Liver (tissue), 9 donors: ENCODE results near the gene SLC45A1. TPM values are rescaled to one million over a fixed set of nuclear protein-coding genes. Genes with fewer than 3 reads are reported as not detected.

Experiments
- DNase-seq: peaks from one replicate; pipeline ENCODE4 v3.0.0-alpha.2; 2017; ENCODE audit warnings: low spot score
- H3K27ac ChIP-seq, 2 donors: one replicate each; pipeline ENCODE4 v1.7.0; 2013; ENCODE audit warnings: inconsistent platforms in 2 of 2, low read length in 2 of 2, control low read depth in 1 of 2, low read depth in 1 of 2, mild to moderate bottlenecking in 1 of 2
- H3K27me3 ChIP-seq, 4 donors: one replicate each; pipeline versions ENCODE4 v1.6.1 to v1.7.0; 2013; ENCODE audit warnings: low read length in 3 of 4, inconsistent platforms in 1 of 4, mild to moderate bottlenecking in 1 of 4, moderate library complexity in 1 of 4; ENCODE audit not compliant: control insufficient read depth in 4 of 4, insufficient read depth in 4 of 4
- H3K36me3 ChIP-seq, 4 donors: one replicate each; pipeline versions ENCODE4 v1.6.1 to v1.7.0; 2013; ENCODE audit warnings: low read length in 3 of 4, mild to moderate bottlenecking in 3 of 4, low read depth in 1 of 4, moderate library complexity in 1 of 4; ENCODE audit not compliant: control insufficient read depth in 4 of 4, insufficient read depth in 3 of 4
- H3K4me1 ChIP-seq, 4 donors: one replicate each; pipeline versions ENCODE4 v1.6.1 to v1.7.0; 2013; ENCODE audit warnings: low read length in 3 of 4, mild to moderate bottlenecking in 3 of 4, moderate library complexity in 1 of 4; ENCODE audit not compliant: control insufficient read depth in 4 of 4, insufficient read depth in 4 of 4
- H3K4me3 ChIP-seq, 3 donors: one replicate each; pipeline versions ENCODE4 v1.6.1 to v1.7.0; 2013; ENCODE audit warnings: low read length in 3 of 3, control low read depth in 1 of 3, low read depth in 1 of 3, mild to moderate bottlenecking in 1 of 3
- H3K9ac ChIP-seq, 2 donors: one replicate each; pipeline ENCODE4 v1.7.0; 2013; ENCODE audit warnings: low read length in 2 of 2, mild to moderate bottlenecking in 2 of 2, moderate library complexity in 2 of 2, control low read depth in 1 of 2, low read depth in 1 of 2
- H3K9me3 ChIP-seq, 4 donors: one replicate each; pipeline versions ENCODE4 v1.6.1 to v1.7.0; 2013; ENCODE audit warnings: low read length in 3 of 4; ENCODE audit not compliant: control insufficient read depth in 4 of 4
- ATF3 ChIP-seq: IDR thresholded peaks from 2 replicates; pipeline ENCODE4 v1.6.1; 2016; ENCODE audit warnings: antibody characterized with exemption
- CTCF ChIP-seq: fragments of 150-350 bp; IDR thresholded peaks from 2 replicates; pipeline ENCODE4 v1.5.1; 2017; ENCODE audit warnings: improper control_type of control experiment, low read depth, low read length; ENCODE audit not compliant: missing input control
- EGR1 ChIP-seq, 2 donors: IDR thresholded peaks; 2 replicates each; pipeline ENCODE4 v1.6.1; 2016 to 2018; ENCODE audit warnings: antibody characterized with exemption in 2 of 2, low read depth in 2 of 2
- FOXA1 ChIP-seq: IDR thresholded peaks from 2 replicates; pipeline ENCODE4 v1.6.1; 2016; ENCODE audit warnings: antibody characterized with exemption
- FOXA2 ChIP-seq: IDR thresholded peaks from 2 replicates; pipeline ENCODE4 v1.6.1; 2016; ENCODE audit warnings: antibody characterized with exemption
- GABPA ChIP-seq, 2 donors: IDR thresholded peaks in 1 of 2; conservative IDR thresholded peaks in 1 of 2; 2 replicates each; pipeline ENCODE4 v1.6.1; 2016; ENCODE audit warnings: antibody characterized with exemption in 2 of 2, mild to moderate bottlenecking in 1 of 2, moderate library complexity in 1 of 2
- HNF4A ChIP-seq, 2 donors: conservative IDR thresholded peaks; 2 replicates each; pipeline ENCODE4 v1.6.1; 2016; ENCODE audit warnings: antibody characterized with exemption in 2 of 2, mild to moderate bottlenecking in 2 of 2
- HNF4G ChIP-seq: IDR thresholded peaks from 2 replicates; pipeline ENCODE4 v1.6.1; 2016; ENCODE audit warnings: antibody characterized with exemption
- JUND ChIP-seq, 2 donors: IDR thresholded peaks; 2 replicates each; pipeline ENCODE4 v1.6.1; 2016; ENCODE audit warnings: antibody characterized with exemption in 2 of 2
- MAX ChIP-seq: IDR thresholded peaks from 2 replicates; pipeline ENCODE4 v1.6.1; 2016; ENCODE audit warnings: antibody characterized with exemption
- NR2F2 ChIP-seq: IDR thresholded peaks from 2 replicates; pipeline ENCODE4 v1.6.1; 2016; ENCODE audit warnings: antibody characterized with exemption
- RAD21 ChIP-seq, 2 donors: IDR thresholded peaks; 2 replicates each; pipeline ENCODE4 v1.6.1; 2016; ENCODE audit warnings: antibody characterized with exemption in 2 of 2, mild to moderate bottlenecking in 2 of 2
- REST ChIP-seq: IDR thresholded peaks from 2 replicates; pipeline ENCODE4 v1.6.1; 2016; ENCODE audit warnings: antibody characterized with exemption, mild to moderate bottlenecking
- RXRA ChIP-seq, 2 donors: IDR thresholded peaks; 2 replicates each; pipeline ENCODE4 v1.6.1; 2017 to 2018; ENCODE audit warnings: antibody characterized with exemption in 2 of 2, mild to moderate bottlenecking in 1 of 2
- SP1 ChIP-seq: IDR thresholded peaks from 2 replicates; pipeline ENCODE4 v1.6.1; 2018; ENCODE audit warnings: antibody characterized with exemption, mild to moderate bottlenecking
- TAF1 ChIP-seq: conservative IDR thresholded peaks from 2 replicates; pipeline ENCODE4 v1.6.1; 2016; ENCODE audit warnings: antibody characterized with exemption, mild to moderate bottlenecking
- YY1 ChIP-seq: IDR thresholded peaks from 2 replicates; pipeline ENCODE4 v1.6.1; 2016; ENCODE audit warnings: antibody characterized with exemption, mild to moderate bottlenecking
- ZBTB33 ChIP-seq: IDR thresholded peaks from 2 replicates; pipeline ENCODE4 v1.6.1; 2016; ENCODE audit warnings: antibody characterized with exemption
- WGBS: extraction: QIAGEN DNeasy Blood & Tissue Kit; methylation state at CpG from one replicate; pipeline ENCODE4 v1.1.7; 2013; 5-methylcytosine and 5-hydroxymethylcytosine counted together
- polyA plus RNA-seq, 2 donors: library from polyadenylated mRNA; stranded (reverse) in 1 of 2; unstranded in 1 of 2; fragments of 200-250 nt in 1 of 2; fragments of >200 nt in 1 of 2; fragmentation: Nextera tagmentation in 1 of 2; extraction: Ambion mirVana in 1 of 2; gene quantifications; one replicate each; pipeline versions ENCODE4 v1.2.1 to v1.2.3, GENCODE V29; 2013 to 2015
- total RNA-seq, 2 donors: library from RNA; depleted of rRNA; stranded (reverse); fragments of >200 nt; gene quantifications; one replicate each; pipeline ENCODE4 v1.2.3, GENCODE V29; 2014
- donor health status: healthy.
- donor health status: healthy.
- donor health status: healthy.
- donor health status: healthy.
- donor health status: healthy.

SLC45A1 gene
- total and polyA plus RNA-seq, 4 donors = 0.08 to 0.29 (median 0.14) TPM; not detected in 1

DNA sequence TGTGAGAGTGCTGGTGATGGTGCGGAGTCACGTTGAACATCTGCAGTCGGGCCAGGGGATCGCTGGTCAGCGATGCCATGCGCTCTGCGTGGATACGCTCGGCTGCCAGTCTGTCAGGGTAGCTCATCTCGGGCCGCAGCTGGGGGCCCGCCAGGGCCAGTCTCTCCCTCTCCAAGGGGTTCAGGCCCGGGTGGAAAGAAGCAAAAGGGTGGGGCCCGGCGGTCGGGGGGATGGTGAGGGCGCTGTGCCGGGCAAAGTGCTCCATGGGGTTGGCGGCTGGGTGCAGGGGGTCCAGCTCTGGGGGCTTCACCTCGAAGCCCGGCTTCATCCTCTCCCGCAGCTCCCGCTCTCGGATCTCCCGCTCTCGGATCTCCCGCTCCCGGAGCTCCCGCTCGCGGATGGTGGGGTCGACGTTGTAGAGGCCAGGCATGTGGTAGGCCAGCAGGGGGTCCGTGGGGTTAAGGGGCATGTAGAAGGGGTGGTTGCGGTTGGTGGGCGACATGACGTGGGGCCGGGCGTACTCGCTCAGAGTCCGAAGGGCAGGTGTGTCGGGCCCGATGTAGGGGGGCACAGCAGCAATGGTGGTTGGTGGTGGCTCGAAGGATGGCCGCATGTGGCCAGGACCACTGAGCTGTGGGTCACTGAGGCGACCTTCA, 40.5 kb downstream of the SLC45A1 start:
- 95% methylated on average over 46 of the region's 46 CpGs for WGBS
- Histone ChIP-seq H3K27ac (no peak overlapping the region), H3K27me3 (no peaks in the 10 kb centered on the region), H3K4me3 (no peak overlapping the region), H3K36me3 (peaks cover 34 to 75% (median 51%) of the 10 kb centered on the region in 4 donors), H3K9me3 (no peaks in the 10 kb centered on the region), H3K4me1 (peaks cover 0 to 8% (median 3%) of the 10 kb centered on the region in 4 donors), H3K9ac (no peak overlapping the region)
- DNase-seq = no peak
- TF ChIP-seq GABPA (IDR thresholded peaks at IDR 0.05 in 1 of 2, conservative IDR thresholded peaks at IDR 0.05 in 1 of 2) = no peak
- TF ChIP-seq ZBTB33 = no peak
- TF ChIP-seq HNF4G = no peak
- TF ChIP-seq HNF4A (conservative IDR thresholded peaks at IDR 0.05) = no peak
- TF ChIP-seq MAX = no peak
- no peak for TF ChIP-seq NR2F2
- TF ChIP-seq YY1 = no peak
- no peak for TF ChIP-seq ATF3
- TF ChIP-seq JUND (IDR thresholded peaks at IDR 0.05) = no peak
- TF ChIP-seq TAF1 = no peak
- TF ChIP-seq RXRA (IDR thresholded peaks at IDR 0.05) = no peak
- TF ChIP-seq FOXA1 = no peak
- TF ChIP-seq FOXA2 = no peak
- TF ChIP-seq REST = no peak
- no peak for TF ChIP-seq RAD21 (IDR thresholded peaks at IDR 0.05)
- no peak for TF ChIP-seq EGR1 (IDR thresholded peaks at IDR 0.05; ENCODE audit: low read depth in 2 of 2)
- no peak for TF ChIP-seq CTCF
- no peak for TF ChIP-seq SP1
